K562 (cell line): ENCODE data around the gene EXT2. TPM values are rescaled to one million over a fixed set of nuclear protein-coding genes. Genes with fewer than 3 reads are reported as not detected.

Experiments used
- ATAC-seq: fragments of 200-7000 bp; cut with Tn5 transposase; 3 replicates; pipeline ENCODE4 v1.9.1; 2020; ENCODE audit warnings: moderate library complexity
- BruUV-seq: library from RNA; stranded (reverse); fragments of 400-500 nt; replicated peaks from 2 replicates; lab custom pipeline; 2021; lab: Mats Ljungman, UMichigan
- CTCF ChIA-PET: fragments of 300-600 bp; formaldehyde crosslinking; extraction: SDS; loops from one replicate; lab custom pipeline; 2021; ENCODE audit warnings: low intra/inter-chr PET ratio; lab: Yijun Ruan, JAX
- POLR2A ChIA-PET: fragments of 300-600, 350-650 bp; sonication (Branson Sonifier 250); formaldehyde crosslinking; extraction: SDS; loops from one replicate; lab custom pipeline; 2021; ENCODE audit warnings: antibody characterized with exemption, inconsistent platforms; lab: Yijun Ruan, JAX
- DNase-seq, 4 experiments: peaks; one replicate each; pipeline versions ENCODE4 v3.0.0 to v3.0.0-alpha.2; 2011 to 2018; ENCODE audit warnings: low spot score in 3 of 4, mixed read lengths in 3 of 4; ENCODE audit errors: extremely low read depth in 1 of 4
- FAIRE-seq: peaks from 2 replicates; lab custom pipeline; 2011; peaks lifted over from hg19 to GRCh38; lab: Jason Lieb, UNC
- H2AFZ ChIP-seq: 2 replicates; pipeline ENCODE4 v1.6.0; 2011; ENCODE audit warnings: low read depth, low read length, control low read depth, inconsistent platforms
- H3K27ac ChIP-seq: fragments of 200-600 bp; 3 replicates; pipeline ENCODE4 v1.8.0; 2011; ENCODE audit warnings: low read depth, mild to moderate bottlenecking, control low read depth, inconsistent platforms, low read length, moderate library complexity, mixed read lengths; ENCODE audit errors: extremely low read depth
- H3K27me3 ChIP-seq, 2 experiments: fragments of 300-600 bp in 1 of 2; 2 replicates in 1 of 2; 3 replicates in 1 of 2; pipeline versions ENCODE4 v1.6.0 to v1.8.0; 2011; ENCODE audit warnings: inconsistent platforms in 2 of 2, low read length in 2 of 2, mild to moderate bottlenecking in 1 of 2, mixed read lengths in 1 of 2, moderate library complexity in 1 of 2; ENCODE audit not compliant: control insufficient read depth in 2 of 2, insufficient read depth in 2 of 2
- H3K36me3 ChIP-seq: fragments of 300-600 bp; 3 replicates; pipeline ENCODE4 v1.8.0; 2011; ENCODE audit warnings: mild to moderate bottlenecking, low read length, inconsistent platforms; ENCODE audit not compliant: control insufficient read depth, insufficient read depth
- H3K4me1 ChIP-seq, 2 experiments: fragments of 200-600 bp in 1 of 2; replicated peaks in 1 of 2; 2 replicates in 1 of 2; 3 replicates in 1 of 2; pipeline versions ENCODE4 v1.5.1 to v1.8.0; 2011; ENCODE audit warnings: inconsistent platforms in 2 of 2, low read length in 2 of 2, mild to moderate bottlenecking in 1 of 2, mixed read lengths in 1 of 2, moderate library complexity in 1 of 2; ENCODE audit not compliant: control insufficient read depth in 2 of 2, insufficient read depth in 2 of 2
- H3K4me2 ChIP-seq: 2 replicates; pipeline ENCODE4 v1.6.1; 2011; ENCODE audit warnings: low read length, control low read depth, inconsistent platforms, mixed read lengths; ENCODE audit not compliant: insufficient read depth
- H3K4me3 ChIP-seq: fragments of 200-600 bp; sonication (generic), shearing (Covaris generic); 2 replicates; pipeline ENCODE4 v1.5.1; 2016; ENCODE audit warnings: control low read depth, inconsistent platforms
- H3K79me2 ChIP-seq: fragments of 200-600 bp; 3 replicates; pipeline ENCODE4 v1.8.0; 2011; ENCODE audit warnings: low read length, inconsistent platforms; ENCODE audit not compliant: control insufficient read depth, insufficient read depth
- H3K9ac ChIP-seq, 2 experiments: 2 replicates each; pipeline versions ENCODE4 v1.6.0 to v1.6.1; 2011; ENCODE audit warnings: low read depth in 2 of 2, low read length in 2 of 2, control low read depth in 1 of 2, inconsistent platforms in 1 of 2, mild to moderate bottlenecking in 1 of 2, mixed read lengths in 1 of 2; ENCODE audit not compliant: insufficient read depth in 1 of 2
- H3K9me1 ChIP-seq: one replicate; pipeline ENCODE4 v1.6.0; 2011; ENCODE audit warnings: inconsistent platforms, mild to moderate bottlenecking, low read length, moderate library complexity; ENCODE audit not compliant: control insufficient read depth, insufficient read depth
- H3K9me3 ChIP-seq: replicated peaks from 2 replicates; pipeline ENCODE4 v1.5.1; 2011; ENCODE audit warnings: low read depth, low read length, inconsistent platforms; ENCODE audit not compliant: control insufficient read depth, insufficient read depth
- H4K20me1 ChIP-seq: replicated peaks from 2 replicates; pipeline ENCODE4 v1.6.1; 2011; ENCODE audit warnings: low read length, inconsistent platforms, mixed read lengths; ENCODE audit not compliant: control insufficient read depth, insufficient read depth
- CBFB ChIP-seq: sonication (generic); formaldehyde crosslinking; IDR thresholded peaks from 2 replicates; pipeline ENCODE4 v1.4.0; 2020; ENCODE audit warnings: mild to moderate bottlenecking, missing genetic modification reagents
- DACH1 ChIP-seq: fragments of 450-650 bp; IDR thresholded peaks from 2 replicates; pipeline ENCODE4 v1.6.1; 2018; ENCODE audit not compliant: partially characterized antibody
- FOXJ2 ChIP-seq: fragments of 200-800 bp; sonication (Bioruptor generic); IDR thresholded peaks from 2 replicates; pipeline ENCODE4 v1.6.1; 2016; ENCODE audit warnings: missing genetic modification characterization, missing compliant biosample characterization
- HDAC3 ChIP-seq: fragments of 450-650 bp; IDR thresholded peaks from 2 replicates; pipeline ENCODE4 v1.6.1; 2018; ENCODE audit warnings: borderline replicate concordance, mild to moderate bottlenecking, moderate library complexity; ENCODE audit not compliant: partially characterized antibody
- L3MBTL2 ChIP-seq: fragments of 450-650 bp; IDR thresholded peaks from 2 replicates; pipeline ENCODE4 v1.6.1; 2016; ENCODE audit warnings: mild to moderate bottlenecking, moderate library complexity
- PHF21A ChIP-seq: fragments of 450-650 bp; IDR thresholded peaks from 2 replicates; pipeline ENCODE4 v1.6.1; 2017; ENCODE audit warnings: low read depth, borderline replicate concordance
- ZNF3 ChIP-seq: fragments of 250-450 bp; sonication (Bioruptor Pico); IDR thresholded peaks from 2 replicates; pipeline ENCODE4 v1.5.0; 2021; ENCODE audit warnings: mild to moderate bottlenecking, moderate library complexity
- ZNF347 ChIP-seq: fragments of 450-650 bp; formaldehyde crosslinking; IDR thresholded peaks from 2 replicates; pipeline ENCODE4 v1.4.0; 2020; ENCODE audit warnings: low read depth, mild to moderate bottlenecking, moderate library complexity
- ZSCAN32 ChIP-seq: fragments of 450-650 bp; formaldehyde crosslinking; IDR thresholded peaks from 2 replicates; pipeline ENCODE4 v1.4.0; 2020; ENCODE audit warnings: mild to moderate bottlenecking, moderate library complexity
- WGBS: fragments of 100-300 bp; shearing (Covaris generic); methylation state at CpG from one replicate; pipeline ENCODE4 v1.1.6; 2016; ENCODE audit warnings: low coverage, mixed read lengths; ENCODE audit not compliant: insufficient coverage; ENCODE audit errors: missing lambda C conversion rate; 5-methylcytosine and 5-hydroxymethylcytosine counted together
- in situ Hi-C: fragments of 300-500 bp; cut with MboI; formaldehyde crosslinking; loops from 4 replicates; pipeline ENCODE4 v1.15.0; 2018; ENCODE audit warnings: inconsistent platforms, mixed read lengths
- intact Hi-C: fragments of 100-400 bp; cut with micrococcal nuclease; formaldehyde crosslinking; loops from 2 replicates; pipeline ENCODE4 v1.14.2; 2022
- polyA plus RNA-seq, 8 experiments: library from polyadenylated mRNA; depleted of rRNA in 4 of 8; stranded (reverse) in 5 of 8; unstranded in 3 of 8; fragments of >200 nt; fragmentation: Nextera tagmentation in 2 of 8; fragmentation: Illumina TruSeq in 1 of 8; extraction: Ambion mirVana in 2 of 8; extraction: Trizol in 1 of 8; gene quantifications; 2 replicates each; pipeline versions ENCODE4 v1.2.1 to v1.2.3, GENCODE V29; 2011 to 2014; ENCODE audit warnings: inconsistent platforms in 1 of 8, missing spikeins in 1 of 8
- total RNA-seq, 7 experiments: library from RNA; depleted of rRNA in 6 of 7; stranded (reverse); fragments of >200 nt in 6 of 7; fragmentation: Illumina TruSeq in 2 of 7; extraction: Trizol in 2 of 7; gene quantifications; 2 replicates each; pipeline versions ENCODE4 v1.2.1 to v1.2.3, GENCODE V29; 2011 to 2021; ENCODE audit warnings: low replicate concordance in 1 of 7

EXT2 gene
- total and polyA plus RNA-seq, 9 of the 15 experiments (the other 6 are each of a cell fraction or from before 2014, with no cell fraction given): 7.5 to 52.1 (median 38.1) TPM

GRCh38 chr11:44260081-44260480 lies 164.6 kb downstream of the EXT2 start:
- Histone ChIP-seq H3K9ac (no peak overlapping the region), H3K27me3 (no peaks in the 10 kb centered on the region), H4K20me1 (no peaks in the 10 kb centered on the region), H3K9me3 (no peaks in the 10 kb centered on the region), H3K4me2 (no peak overlapping the region), H3K4me1 (peaks cover 20 to 25% of the 10 kb centered on the region in 2 experiments), H2AFZ (no peak overlapping the region), H3K9me1 (no peaks in the 10 kb centered on the region), H3K79me2 (no peaks in the 10 kb centered on the region), H3K27ac (no peak overlapping the region), H3K36me3 (no peaks in the 10 kb centered on the region), H3K4me3 (no peak overlapping the region)
- in situ Hi-C loops (no loop called here), intact Hi-C loops (no loop called here)
- BruUV-seq: no TSS peak
- no peak for FAIRE-seq
- ATAC-seq: no peak
- no peak for DNase-seq
- WGBS: 74% methylated on average over 3 of the region's 4 CpGs
- ChIA-PET POLR2A (interaction anchor here (0.9 to 3.0 kb wide), 4 partner anchors 10 to 404 kb away, joined by 3 to 16 read pairs (median 3); no protein-coding TSS in a partner anchor), CTCF (no interaction called here)
- TF ChIP-seq ZNF3 (CRISPR knock-in tag): no peak
- no peak for TF ChIP-seq ZNF347 (CRISPR knock-in tag)
- TF ChIP-seq HDAC3: no peak
- TF ChIP-seq ZSCAN32 (CRISPR knock-in tag): no peak
- no peak for TF ChIP-seq CBFB (CRISPR knock-in tag)
- TF ChIP-seq FOXJ2 (tag): no peak
- no peak for TF ChIP-seq PHF21A
- TF ChIP-seq DACH1: no peak
- TF ChIP-seq L3MBTL2: no peak
